HepG2 (cell line): ENCODE results near the gene CDK14. TPM values are rescaled to one million over a fixed set of nuclear protein-coding genes. Genes with fewer than 3 reads are reported as not detected.

Experiments
- ATAC-seq: fragments of 200-7000 bp; cut with Tn5 transposase; 3 replicates; pipeline ENCODE4 v1.9.1; 2020; ENCODE audit warnings: mild to moderate bottlenecking, moderate library complexity
- BruUV-seq: library from RNA; stranded (reverse); fragments of 400-500 nt; replicated peaks from 2 replicates; lab custom pipeline; 2021; lab: Mats Ljungman, UMichigan
- CTCF ChIA-PET: fragments of 300-600 bp; formaldehyde crosslinking; extraction: SDS; loops from one replicate; lab custom pipeline; 2021; ENCODE audit warnings: low total read pairs, inconsistent platforms, low intra/inter-chr PET ratio; lab: Yijun Ruan, JAX
- POLR2A ChIA-PET: fragments of 350-600 bp; sonication (Branson Sonifier 250); formaldehyde crosslinking; loops from one replicate; lab custom pipeline; 2020; ENCODE audit warnings: antibody characterized with exemption, inconsistent platforms; lab: Yijun Ruan, JAX
- DNase-seq: peaks from one replicate; pipeline ENCODE4 v3.0.0-alpha.2; 2015; ENCODE audit warnings: low spot score
- FAIRE-seq: peaks from 3 replicates; lab custom pipeline; 2011; peaks lifted over from hg19 to GRCh38; lab: Jason Lieb, UNC
- H2AFZ ChIP-seq: one replicate; pipeline ENCODE4 v1.6.1; 2011; ENCODE audit warnings: low read length, inconsistent platforms
- H3K27ac ChIP-seq: fragments of 300-600 bp; 3 replicates; pipeline ENCODE4 v1.8.0; 2011; ENCODE audit warnings: mixed run types, mild to moderate bottlenecking, mixed read lengths, low read length, inconsistent platforms; ENCODE audit not compliant: insufficient read depth; ENCODE audit errors: extremely low read length
- H3K27me3 ChIP-seq, 2 experiments: fragments of 200-600 bp in 1 of 2; 2 replicates in 1 of 2; 3 replicates in 1 of 2; pipeline versions ENCODE4 v1.6.0 to v1.8.0; 2011; ENCODE audit warnings: low read length in 2 of 2, mild to moderate bottlenecking in 2 of 2, moderate library complexity in 2 of 2, inconsistent platforms in 1 of 2; ENCODE audit not compliant: insufficient read depth in 2 of 2, control insufficient read depth in 1 of 2
- H3K36me3 ChIP-seq, 2 experiments: fragments of 200-600 bp in 1 of 2; replicated peaks in 1 of 2; 2 replicates in 1 of 2; 3 replicates in 1 of 2; pipeline versions ENCODE4 v1.5.1 to v1.8.0; 2011; ENCODE audit warnings: low read length in 2 of 2, inconsistent platforms in 1 of 2; ENCODE audit not compliant: insufficient read depth in 2 of 2, control insufficient read depth in 1 of 2
- H3K4me1 ChIP-seq: 2 replicates; pipeline ENCODE4 v1.5.1; 2012; ENCODE audit warnings: low read length, inconsistent platforms; ENCODE audit not compliant: insufficient read depth
- H3K4me2 ChIP-seq: 2 replicates; pipeline ENCODE4 v1.6.0; 2011; ENCODE audit warnings: low read depth, low read length, inconsistent platforms
- H3K4me3 ChIP-seq, 3 experiments: fragments of 200-600 bp in 1 of 3; sonication (generic), shearing (Covaris generic) in 1 of 3; replicated peaks in 1 of 3; 2 replicates each; pipeline ENCODE4 v1.5.1; 2011 to 2016; ENCODE audit warnings: low read length in 3 of 3, inconsistent platforms in 2 of 3, low read depth in 2 of 3, mild to moderate bottlenecking in 2 of 3, control low read depth in 1 of 3, mixed read lengths in 1 of 3; ENCODE audit not compliant: insufficient read depth in 1 of 3
- H3K79me2 ChIP-seq: one replicate; pipeline ENCODE4 v1.6.1; 2011; ENCODE audit warnings: low read length, inconsistent platforms; ENCODE audit not compliant: insufficient read depth
- H3K9ac ChIP-seq: 2 replicates; pipeline ENCODE4 v1.6.0; 2011; ENCODE audit warnings: mild to moderate bottlenecking, low read depth, low read length, inconsistent platforms; ENCODE audit not compliant: insufficient read depth
- H3K9me3 ChIP-seq: 2 replicates; pipeline ENCODE4 v1.5.1; 2012; ENCODE audit warnings: mild to moderate bottlenecking, low read length
- H4K20me1 ChIP-seq: 2 replicates; pipeline ENCODE4 v1.6.0; 2011; ENCODE audit warnings: inconsistent platforms, mild to moderate bottlenecking, low read length, moderate library complexity; ENCODE audit not compliant: insufficient read depth
- ARNTL ChIP-seq: sonication (generic); formaldehyde crosslinking; IDR thresholded peaks from 2 replicates; pipeline ENCODE4 v1.4.0; 2020; ENCODE audit warnings: mild to moderate bottlenecking, missing genetic modification reagents
- CBX2 ChIP-seq, 2 experiments: fragments of 200-600 bp in 1 of 2; sonication (generic); formaldehyde crosslinking in 1 of 2; IDR thresholded peaks; 2 replicates each; pipeline versions ENCODE4 v1.7.0 to v1.8.1; 2018 to 2022; ENCODE audit warnings: low read depth in 2 of 2, low read length in 1 of 2, mild to moderate bottlenecking in 1 of 2, missing genetic modification reagents in 1 of 2
- HHEX ChIP-seq: IDR thresholded peaks from 2 replicates; pipeline ENCODE4 v1.6.1; 2016; ENCODE audit warnings: control low read depth
- HNRNPH1 ChIP-seq: fragments of 200-400 bp; formaldehyde crosslinking; optimal IDR thresholded peaks from 2 replicates; pipeline ENCODE3; 2017; ENCODE audit warnings: mild to moderate bottlenecking, low read depth, low read length
- JUNB ChIP-seq: sonication (generic); formaldehyde crosslinking; IDR thresholded peaks from 2 replicates; pipeline ENCODE4 v1.8.0; 2022; ENCODE audit warnings: missing genetic modification reagents, mild to moderate bottlenecking, borderline replicate concordance
- KLF9 ChIP-seq: IDR thresholded peaks from 2 replicates; pipeline ENCODE4 v1.6.1; 2016; ENCODE audit warnings: low read depth
- MAFF ChIP-seq: IDR thresholded peaks from 2 replicates; pipeline ENCODE4 v1.6.1; 2011; ENCODE audit warnings: low read depth, low read length, improper control_type of control experiment
- MAFK ChIP-seq, 2 experiments: IDR thresholded peaks in 1 of 2; conservative IDR thresholded peaks in 1 of 2; 2 replicates each; pipeline ENCODE4 v1.6.1; 2011; ENCODE audit warnings: improper control_type of control experiment in 2 of 2, low read length in 2 of 2
- NFYC ChIP-seq: IDR thresholded peaks from 2 replicates; pipeline ENCODE4 v1.6.1; 2016; ENCODE audit warnings: missing genetic modification reagents, missing compliant biosample characterization
- PAF1 ChIP-seq: IDR thresholded peaks from 2 replicates; pipeline ENCODE4 v1.6.1; 2016; ENCODE audit warnings: missing genetic modification reagents, missing compliant biosample characterization
- PHF20 ChIP-seq: sonication (generic); formaldehyde crosslinking; IDR thresholded peaks from 2 replicates; pipeline ENCODE4 v1.5.0; 2020; ENCODE audit warnings: mild to moderate bottlenecking, missing genetic modification reagents
- RBM39 ChIP-seq: fragments of 200-400 bp; formaldehyde crosslinking; IDR thresholded peaks from one replicate; pipeline ENCODE4 v1.6.1; 2018; ENCODE audit warnings: antibody characterized with exemption, mild to moderate bottlenecking, low read depth, low read length; ENCODE audit not compliant: poor library complexity, severe bottlenecking
- REL ChIP-seq: sonication (generic); formaldehyde crosslinking; conservative IDR thresholded peaks from 2 replicates; pipeline ENCODE4 v1.8.0; 2022; ENCODE audit warnings: mild to moderate bottlenecking, missing genetic modification reagents, moderate library complexity
- STAT5B ChIP-seq: sonication (generic); formaldehyde crosslinking; IDR thresholded peaks from 2 replicates; pipeline ENCODE4 v1.4.0; 2020; ENCODE audit warnings: missing genetic modification reagents
- ZFX ChIP-seq: sonication (generic); formaldehyde crosslinking; IDR thresholded peaks from 2 replicates; pipeline ENCODE4 v1.4.0; 2020; ENCODE audit warnings: mild to moderate bottlenecking, low read depth, missing genetic modification reagents, moderate library complexity
- ZKSCAN5 ChIP-seq: sonication (generic); formaldehyde crosslinking; IDR thresholded peaks from 2 replicates; pipeline ENCODE4 v1.5.1; 2020; ENCODE audit warnings: mild to moderate bottlenecking, missing genetic modification reagents
- ZNF260 ChIP-seq: sonication (generic); formaldehyde crosslinking; IDR thresholded peaks from 2 replicates; pipeline ENCODE4 v1.4.0; 2020; ENCODE audit warnings: missing genetic modification reagents, low read depth, mild to moderate bottlenecking, borderline replicate concordance
- ZNF816 ChIP-seq: sonication (generic); formaldehyde crosslinking; IDR thresholded peaks from 2 replicates; pipeline ENCODE4 v1.8.0; 2022; ENCODE audit warnings: missing genetic modification reagents, mild to moderate bottlenecking, borderline replicate concordance
- WGBS: methylation state at CpG from one replicate; pipeline ENCODE4 v1.1.6; 2017; ENCODE audit warnings: low lambda C conversion rate; 5-methylcytosine and 5-hydroxymethylcytosine counted together
- in situ Hi-C: cut with HindIII; loops from 2 replicates; pipeline ENCODE4 v1.10.0; 2017; ENCODE audit warnings: low pct_unique_long_range_greater_than_20kb; ENCODE audit not compliant: extremely low pct_ligation_motif_present
- intact Hi-C: fragments of 100-400 bp; cut with micrococcal nuclease; formaldehyde crosslinking; loops from one replicate; pipeline ENCODE4 v1.10.0; 2022; ENCODE audit not compliant: unreplicated experiment
- polyA plus RNA-seq, 8 experiments: library from polyadenylated mRNA; depleted of rRNA in 3 of 8; stranded (reverse) in 7 of 8; unstranded in 1 of 8; fragments of >200 nt; fragmentation: Illumina TruSeq in 4 of 8; extraction: Trizol in 4 of 8; gene quantifications; 2 replicates each; pipeline versions ENCODE4 v1.2.1 to v1.2.3, GENCODE V29; 2011 to 2016; ENCODE audit warnings: low read depth in 4 of 8, missing spikeins in 1 of 8, mixed read lengths in 1 of 8; ENCODE audit not compliant: insufficient read depth in 1 of 8
- total RNA-seq, 5 experiments: library from RNA; depleted of rRNA; stranded (reverse); fragments of >200 nt; fragmentation: Illumina TruSeq; extraction: Trizol; gene quantifications; 2 replicates each; pipeline ENCODE4 v1.2.3, GENCODE V29; 2016; ENCODE audit warnings: low read depth in 1 of 5
- TF ChIP-seq, protein P1 (sequence below): sonication (generic); formaldehyde crosslinking; IDR thresholded peaks from 2 replicates; pipeline ENCODE4 v1.9.0; 2021; ENCODE audit warnings: missing genetic modification reagents, borderline replicate concordance

CDK14 gene
- total and polyA plus RNA-seq, 2 of the 13 experiments (the other 11 are each of a cell fraction or from before 2014, with no cell fraction given), result 0.26 to 0.71 TPM

DNA sequence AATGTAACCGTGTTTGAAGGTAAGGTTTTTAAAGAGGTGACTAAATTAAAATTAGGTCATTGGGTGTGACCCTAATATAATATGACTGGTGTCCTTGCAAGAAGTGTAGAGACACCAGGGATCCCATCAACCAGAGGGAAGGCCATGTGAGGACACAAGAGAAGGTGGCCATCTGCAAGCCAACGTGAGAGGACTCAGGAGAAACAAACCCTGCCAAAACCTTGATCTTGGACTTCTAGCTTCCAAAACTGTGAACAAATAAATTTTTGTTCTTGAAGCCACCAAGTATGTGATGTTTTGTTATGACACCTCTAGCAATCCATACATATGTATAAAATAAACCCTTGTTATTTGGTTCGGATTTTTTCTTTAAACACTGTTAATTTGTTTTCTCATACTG is 144.3 kb downstream of the CDK14 start (continued):
- TF ChIP-seq, protein P1, sequence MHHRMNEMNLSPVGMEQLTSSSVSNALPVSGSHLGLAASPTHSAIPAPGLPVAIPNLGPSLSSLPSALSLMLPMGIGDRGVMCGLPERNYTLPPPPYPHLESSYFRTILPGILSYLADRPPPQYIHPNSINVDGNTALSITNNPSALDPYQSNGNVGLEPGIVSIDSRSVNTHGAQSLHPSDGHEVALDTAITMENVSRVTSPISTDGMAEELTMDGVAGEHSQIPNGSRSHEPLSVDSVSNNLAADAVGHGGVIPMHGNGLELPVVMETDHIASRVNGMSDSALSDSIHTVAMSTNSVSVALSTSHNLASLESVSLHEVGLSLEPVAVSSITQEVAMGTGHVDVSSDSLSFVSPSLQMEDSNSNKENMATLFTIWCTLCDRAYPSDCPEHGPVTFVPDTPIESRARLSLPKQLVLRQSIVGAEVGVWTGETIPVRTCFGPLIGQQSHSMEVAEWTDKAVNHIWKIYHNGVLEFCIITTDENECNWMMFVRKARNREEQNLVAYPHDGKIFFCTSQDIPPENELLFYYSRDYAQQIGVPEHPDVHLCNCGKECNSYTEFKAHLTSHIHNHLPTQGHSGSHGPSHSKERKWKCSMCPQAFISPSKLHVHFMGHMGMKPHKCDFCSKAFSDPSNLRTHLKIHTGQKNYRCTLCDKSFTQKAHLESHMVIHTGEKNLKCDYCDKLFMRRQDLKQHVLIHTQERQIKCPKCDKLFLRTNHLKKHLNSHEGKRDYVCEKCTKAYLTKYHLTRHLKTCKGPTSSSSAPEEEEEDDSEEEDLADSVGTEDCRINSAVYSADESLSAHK (CRISPR knock-in tag), result no peak
- TF ChIP-seq ZNF816 (CRISPR knock-in tag) (no peak), HNRNPH1 (no peak), HHEX (CRISPR knock-in tag) (no peak), ZFX (CRISPR knock-in tag) (no peak)

GRCh38 chr7:90743626-90744025 is 147.5 kb downstream of the CDK14 start:
- H3K79me2 ChIP-seq, result no peaks in the 10 kb centered on the region
- H3K4me3 ChIP-seq, result no peak overlapping the region
- H3K9me3 ChIP-seq, result no peaks in the 10 kb centered on the region
- H2AFZ ChIP-seq, result no peak overlapping the region
- no peaks in the 10 kb centered on the region for H3K4me1 ChIP-seq
- H3K36me3 ChIP-seq, result no peaks in the 10 kb centered on the region
- H3K27me3 ChIP-seq, result no peaks in the 10 kb centered on the region
- no peak overlapping the region for H3K9ac ChIP-seq
- DNase-seq (no peak), ATAC-seq (no peak), FAIRE-seq (no peak)
- ChIA-PET POLR2A (no interaction called here), CTCF (no interaction called here)
- H4K20me1 ChIP-seq, result no peaks in the 10 kb centered on the region
- no TSS peak for BruUV-seq
- no peak overlapping the region for H3K27ac ChIP-seq
- in situ Hi-C loops, result no loop called here
- intact Hi-C loops, result no loop called here
- no peak overlapping the region for H3K4me2 ChIP-seq
- WGBS, result 3% methylated on average over 1 of the region's 1 CpG
- TF ChIP-seq MAFF, result peak; percentile 45; the same call in 1 of the 2 replicates
- TF ChIP-seq ZKSCAN5, result no peak
- no peak for TF ChIP-seq STAT5B (CRISPR knock-in tag)
- TF ChIP-seq CBX2 (IDR thresholded peaks at IDR 0.05; ENCODE audit: low read depth, low read length), result no peak
- no peak for TF ChIP-seq CBX2 (CRISPR knock-in tag; IDR thresholded peaks at IDR 0.05; ENCODE audit: low read depth)
- TF ChIP-seq ARNTL (CRISPR knock-in tag), result no peak
- TF ChIP-seq KLF9 (CRISPR knock-in tag), result no peak
- no peak for TF ChIP-seq PAF1 (CRISPR knock-in tag)
- no peak for TF ChIP-seq PHF20 (CRISPR knock-in tag)
- TF ChIP-seq JUNB (CRISPR knock-in tag), result no peak
- TF ChIP-seq NFYC (CRISPR knock-in tag), result no peak
- peak; percentile 41 to 75; a peak in 3 of 4 replicates for TF ChIP-seq MAFK (conservative IDR thresholded peaks at IDR 0.05 in 1 of 2, IDR thresholded peaks at IDR 0.05 in 1 of 2; ENCODE audit: low read length in 2 of 2)
- TF ChIP-seq RBM39, result no peak
- TF ChIP-seq ZNF260 (CRISPR knock-in tag), result no peak
- no peak for TF ChIP-seq REL (CRISPR knock-in tag)
